NB4 (cell line): ENCODE measurements around the gene TRPC6.

Source experiments
- CTCF ChIP-seq: IDR thresholded peaks from one replicate; pipeline ENCODE4 v1.5.1; 2012; ENCODE audit warnings: low read depth, low read length
- POLR2A ChIP-seq: IDR thresholded peaks from 2 replicates; pipeline ENCODE4 v1.6.1; 2011; ENCODE audit warnings: mild to moderate bottlenecking; ENCODE audit not compliant: insufficient read length; ENCODE audit errors: extremely low read depth

GRCh38 chr11:101474666-101475065, 109.1 kb downstream of the TRPC6 start:
- TF ChIP-seq POLR2A, result no peak
- TF ChIP-seq CTCF, result no peak
